ENCODE measurements around the gene ZFAND6. TPM values are rescaled to one million over a fixed set of nuclear protein-coding genes. Genes with fewer than 3 reads are reported as not detected.

Gene ZFAND6
- total and polyA plus RNA-seq, 8 donors = 71.0 to 137 (median 117) TPM

- intact Hi-C loops (cut with DNase I) = no loop called here
- peaks cover 0 to 46% of the 10 kb centered on the region in 2 donors for H3K36me3 ChIP-seq
- no peaks in the 10 kb centered on the region for H3K9me3 ChIP-seq
- H3K4me1 ChIP-seq = peaks cover 0 to 5% of the 10 kb centered on the region in 2 donors
- H3K27me3 ChIP-seq = no peaks in the 10 kb centered on the region
- no peak overlapping the region for H3K4me3 ChIP-seq
- DNase-seq = no peak
- no peak overlapping the region for H3K27ac ChIP-seq
- no peak for ATAC-seq
- TF ChIP-seq, protein P1, sequence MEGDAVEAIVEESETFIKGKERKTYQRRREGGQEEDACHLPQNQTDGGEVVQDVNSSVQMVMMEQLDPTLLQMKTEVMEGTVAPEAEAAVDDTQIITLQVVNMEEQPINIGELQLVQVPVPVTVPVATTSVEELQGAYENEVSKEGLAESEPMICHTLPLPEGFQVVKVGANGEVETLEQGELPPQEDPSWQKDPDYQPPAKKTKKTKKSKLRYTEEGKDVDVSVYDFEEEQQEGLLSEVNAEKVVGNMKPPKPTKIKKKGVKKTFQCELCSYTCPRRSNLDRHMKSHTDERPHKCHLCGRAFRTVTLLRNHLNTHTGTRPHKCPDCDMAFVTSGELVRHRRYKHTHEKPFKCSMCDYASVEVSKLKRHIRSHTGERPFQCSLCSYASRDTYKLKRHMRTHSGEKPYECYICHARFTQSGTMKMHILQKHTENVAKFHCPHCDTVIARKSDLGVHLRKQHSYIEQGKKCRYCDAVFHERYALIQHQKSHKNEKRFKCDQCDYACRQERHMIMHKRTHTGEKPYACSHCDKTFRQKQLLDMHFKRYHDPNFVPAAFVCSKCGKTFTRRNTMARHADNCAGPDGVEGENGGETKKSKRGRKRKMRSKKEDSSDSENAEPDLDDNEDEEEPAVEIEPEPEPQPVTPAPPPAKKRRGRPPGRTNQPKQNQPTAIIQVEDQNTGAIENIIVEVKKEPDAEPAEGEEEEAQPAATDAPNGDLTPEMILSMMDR (IDR thresholded peaks at IDR 0.05) = no peak
Observed at GRCh38 chr15:80172401-80172800, 112.9 kb downstream of the ZFAND6 start.

GRCh38 chr15:80173022-80173759, 113.7 kb downstream of the ZFAND6 start:
- Histone ChIP-seq H3K36me3 (peaks cover 0 to 43% of the 10 kb centered on the region in 2 donors), H3K27ac (no peak overlapping the region), H3K27me3 (no peaks in the 10 kb centered on the region), H3K4me1 (peaks cover 0 to 5% of the 10 kb centered on the region in 2 donors), H3K9me3 (no peaks in the 10 kb centered on the region), H3K4me3 (no peak overlapping the region)
- ATAC-seq = peak; percentile 96
- intact Hi-C loops (cut with DNase I) = no loop called here
- peak in 3 of 4 donors; percentile 71 to 84 (median 73) for DNase-seq
- TF ChIP-seq, protein P1 (IDR thresholded peaks at IDR 0.05) = peak; percentile 77 to 84

- Histone ChIP-seq H3K27me3 (no peaks in the 10 kb centered on the region), H3K9me3 (no peaks in the 10 kb centered on the region), H3K4me3 (no peak overlapping the region), H3K27ac (no peak overlapping the region), H3K4me1 (peaks cover 0 to 5% of the 10 kb centered on the region in 2 donors), H3K36me3 (peaks cover 0 to 38% of the 10 kb centered on the region in 2 donors)
- intact Hi-C loops (cut with DNase I) = no loop called here
- DNase-seq = no peak
- no peak for ATAC-seq
- TF ChIP-seq, protein P1 (IDR thresholded peaks at IDR 0.05) = no peak
Observed at GRCh38 chr15:80174017-80174746, 114.7 kb downstream of the ZFAND6 start.

- H3K27ac ChIP-seq = no peak overlapping the region
- DNase-seq = no peak
Observed at GRCh38 chr15:80175436-80175835, 116.0 kb downstream of the ZFAND6 start.

More at GRCh38 chr15:80175436-80175835, 116.0 kb downstream of the ZFAND6 start:
- Histone ChIP-seq H3K4me1 (peaks cover 0 to 5% of the 10 kb centered on the region in 2 donors), H3K4me3 (no peak overlapping the region), H3K36me3 (peaks cover 0 to 50% of the 10 kb centered on the region in 2 donors), H3K9me3 (no peaks in the 10 kb centered on the region), H3K27me3 (no peaks in the 10 kb centered on the region)
- ATAC-seq = no peak
- intact Hi-C loops (cut with DNase I) = no loop called here
- TF ChIP-seq, protein P1 (IDR thresholded peaks at IDR 0.05) = no peak

Data from left lung (tissue), 10 donors.